OCI-M1 (cell line): ENCODE results near the gene TBC1D21.

Source experiments
- DNase-seq: peaks from one replicate; lab custom pipeline; 2025; lab: John Stamatoyannopoulos, UW

The TBC1D21 gene

GRCh38 chr15:73873456-73873855 lies at the start of gene TBC1D21:
TBC1D21 (plus strand) TSS chr15:73873564; CDS start chr15:73873710, 146 bp downstream.
- no peak for DNase-seq

- no peak for DNase-seq
These were observed 46.6 kb upstream of the TBC1D21 start for GRCh38 chr15:73826711-73827251.

- no peak for DNase-seq
These were observed 43.8 kb upstream of the TBC1D21 start for GRCh38 chr15:73829523-73829922.

- DNase-seq = no peak
These were observed 40.7 kb upstream of the TBC1D21 start for GRCh38 chr15:73832657-73833056.

GRCh38 chr15:73836845-73837244 lies 36.5 kb upstream of the TBC1D21 start:
- DNase-seq = no peak

GRCh38 chr15:73838831-73839426 lies 34.4 kb upstream of the TBC1D21 start:
- DNase-seq = no peak

GRCh38 chr15:73839699-73840377 lies 33.5 kb upstream of the TBC1D21 start:
- DNase-seq = no peak

- no peak for DNase-seq
These were observed 32.6 kb upstream of the TBC1D21 start for GRCh38 chr15:73840771-73841170.

- DNase-seq = no peak
These were observed 31.3 kb upstream of the TBC1D21 start for GRCh38 chr15:73841756-73842725.

- DNase-seq = no peak
These were observed 29.6 kb upstream of the TBC1D21 start for GRCh38 chr15:73843787-73844186.

- no peak for DNase-seq
These were observed 29.0 kb upstream of the TBC1D21 start for GRCh38 chr15:73844356-73844755.

GRCh38 chr15:73845507-73845906 lies 27.9 kb upstream of the TBC1D21 start:
- no peak for DNase-seq

GRCh38 chr15:73845907-73846306 lies 27.5 kb upstream of the TBC1D21 start:
- DNase-seq = no peak

GRCh38 chr15:73849641-73850040 lies 23.7 kb upstream of the TBC1D21 start:
- DNase-seq = no peak

- no peak for DNase-seq
These were observed 23.1 kb upstream of the TBC1D21 start for GRCh38 chr15:73850228-73850627.

- DNase-seq = peak; percentile 59
These were observed 21.7 kb upstream of the TBC1D21 start for GRCh38 chr15:73851689-73852088.

GRCh38 chr15:73852507-73852906 lies 20.9 kb upstream of the TBC1D21 start:
- DNase-seq = no peak

- DNase-seq = no peak
These were observed 19.1 kb upstream of the TBC1D21 start for GRCh38 chr15:73854265-73854664.

- DNase-seq = no peak
These were observed 16.7 kb upstream of the TBC1D21 start for GRCh38 chr15:73856458-73857192.

- no peak for DNase-seq
These were observed 16.0 kb upstream of the TBC1D21 start for GRCh38 chr15:73857193-73857920.

- DNase-seq = peak; percentile 26
These were observed 15.3 kb upstream of the TBC1D21 start for GRCh38 chr15:73858062-73858461.
